Right lobe of liver (tissue), 4 donors: ENCODE results near the gene SLC50A1.

Experiments used
- POLR2A ChIP-seq: fragments of 450-650 bp; IDR thresholded peaks from one replicate; pipeline ENCODE4 v1.6.1; 2017; ENCODE audit warnings: antibody characterized with exemption, mild to moderate bottlenecking
- TF ChIP-seq, protein P1 (sequence below), 4 donors: fragments of 200-600 bp in 3 of 4; fragments of 450-650 bp in 1 of 4; IDR thresholded peaks; one replicate each; pipeline versions ENCODE4 v1.5.1 to v1.8.0; 2016 to 2022; ENCODE audit warnings: antibody characterized with exemption in 4 of 4, mild to moderate bottlenecking in 2 of 4
- donor health status: DM: no; HTN: no; CAD: no.
- donor health status: DM: no; HTN: no; CAD: no.
- donor health status: DM: no; HTN: yes; CAD: no.

DNA sequence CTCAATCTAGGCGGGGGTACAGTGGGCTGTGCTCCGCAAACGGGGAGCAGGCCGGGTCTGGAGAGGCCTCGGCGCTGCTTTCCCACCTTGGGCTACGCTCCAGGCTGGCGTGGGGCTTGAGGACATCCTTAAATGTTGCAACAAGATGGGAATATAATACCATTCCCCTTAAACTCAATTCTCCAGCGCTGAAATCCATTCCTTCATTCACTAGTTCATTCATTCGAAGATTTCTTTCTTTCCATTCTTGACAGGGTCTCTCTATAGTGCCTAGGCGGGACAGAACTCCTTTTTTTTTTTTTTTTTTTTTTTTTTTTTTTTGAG is 4.9 kb downstream of the SLC50A1 start:
- TF ChIP-seq POLR2A = no peak
- TF ChIP-seq, protein P1, sequence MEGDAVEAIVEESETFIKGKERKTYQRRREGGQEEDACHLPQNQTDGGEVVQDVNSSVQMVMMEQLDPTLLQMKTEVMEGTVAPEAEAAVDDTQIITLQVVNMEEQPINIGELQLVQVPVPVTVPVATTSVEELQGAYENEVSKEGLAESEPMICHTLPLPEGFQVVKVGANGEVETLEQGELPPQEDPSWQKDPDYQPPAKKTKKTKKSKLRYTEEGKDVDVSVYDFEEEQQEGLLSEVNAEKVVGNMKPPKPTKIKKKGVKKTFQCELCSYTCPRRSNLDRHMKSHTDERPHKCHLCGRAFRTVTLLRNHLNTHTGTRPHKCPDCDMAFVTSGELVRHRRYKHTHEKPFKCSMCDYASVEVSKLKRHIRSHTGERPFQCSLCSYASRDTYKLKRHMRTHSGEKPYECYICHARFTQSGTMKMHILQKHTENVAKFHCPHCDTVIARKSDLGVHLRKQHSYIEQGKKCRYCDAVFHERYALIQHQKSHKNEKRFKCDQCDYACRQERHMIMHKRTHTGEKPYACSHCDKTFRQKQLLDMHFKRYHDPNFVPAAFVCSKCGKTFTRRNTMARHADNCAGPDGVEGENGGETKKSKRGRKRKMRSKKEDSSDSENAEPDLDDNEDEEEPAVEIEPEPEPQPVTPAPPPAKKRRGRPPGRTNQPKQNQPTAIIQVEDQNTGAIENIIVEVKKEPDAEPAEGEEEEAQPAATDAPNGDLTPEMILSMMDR (IDR thresholded peaks at IDR 0.05) = no peak
